Measurements from ENCODE around the gene SEPTIN5.

Gene SEPTIN5

DNA sequence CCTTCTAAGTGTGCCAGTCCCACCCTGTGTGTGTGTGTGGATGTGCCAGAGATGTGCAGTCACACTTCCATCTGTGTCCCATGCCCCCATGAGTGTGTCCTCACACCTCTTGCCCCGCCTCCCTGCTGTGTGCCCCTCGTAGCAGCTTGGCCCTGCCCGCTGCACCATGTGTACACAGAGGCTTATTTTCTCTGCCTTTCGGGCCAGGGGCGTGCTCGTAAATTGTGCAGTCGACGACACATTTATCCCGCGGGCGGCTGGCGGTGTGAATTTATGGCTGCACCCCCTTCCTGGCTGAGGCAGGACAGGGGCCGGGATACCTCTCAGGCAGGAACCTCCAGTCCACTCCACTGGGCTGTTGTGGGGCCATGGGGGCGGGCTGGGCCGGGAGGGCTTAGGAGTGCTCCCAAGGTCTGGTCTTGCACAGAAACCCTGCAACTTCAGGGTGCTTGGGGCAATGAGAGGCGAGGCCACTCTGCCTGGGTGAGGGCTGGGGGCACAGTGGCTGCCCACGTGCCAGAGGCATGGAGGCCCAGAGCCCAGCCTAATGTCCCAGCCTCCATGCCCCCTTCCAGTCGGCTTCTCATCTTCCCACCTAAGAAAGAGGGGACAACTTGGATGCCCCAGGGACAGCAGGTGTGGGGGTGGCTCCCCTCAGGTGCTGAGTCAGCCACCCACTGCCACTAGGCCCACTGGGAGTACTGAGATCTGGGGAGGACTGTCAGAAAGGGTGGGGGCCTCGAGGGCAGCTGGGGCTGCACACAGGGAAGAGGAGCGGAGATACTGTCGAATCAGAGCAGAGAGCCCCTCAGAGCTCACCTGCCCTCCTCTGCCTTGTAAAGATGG lies 21.6 kb downstream of the SEPTIN5 start:
- no peak for FAIRE-seq

DNA sequence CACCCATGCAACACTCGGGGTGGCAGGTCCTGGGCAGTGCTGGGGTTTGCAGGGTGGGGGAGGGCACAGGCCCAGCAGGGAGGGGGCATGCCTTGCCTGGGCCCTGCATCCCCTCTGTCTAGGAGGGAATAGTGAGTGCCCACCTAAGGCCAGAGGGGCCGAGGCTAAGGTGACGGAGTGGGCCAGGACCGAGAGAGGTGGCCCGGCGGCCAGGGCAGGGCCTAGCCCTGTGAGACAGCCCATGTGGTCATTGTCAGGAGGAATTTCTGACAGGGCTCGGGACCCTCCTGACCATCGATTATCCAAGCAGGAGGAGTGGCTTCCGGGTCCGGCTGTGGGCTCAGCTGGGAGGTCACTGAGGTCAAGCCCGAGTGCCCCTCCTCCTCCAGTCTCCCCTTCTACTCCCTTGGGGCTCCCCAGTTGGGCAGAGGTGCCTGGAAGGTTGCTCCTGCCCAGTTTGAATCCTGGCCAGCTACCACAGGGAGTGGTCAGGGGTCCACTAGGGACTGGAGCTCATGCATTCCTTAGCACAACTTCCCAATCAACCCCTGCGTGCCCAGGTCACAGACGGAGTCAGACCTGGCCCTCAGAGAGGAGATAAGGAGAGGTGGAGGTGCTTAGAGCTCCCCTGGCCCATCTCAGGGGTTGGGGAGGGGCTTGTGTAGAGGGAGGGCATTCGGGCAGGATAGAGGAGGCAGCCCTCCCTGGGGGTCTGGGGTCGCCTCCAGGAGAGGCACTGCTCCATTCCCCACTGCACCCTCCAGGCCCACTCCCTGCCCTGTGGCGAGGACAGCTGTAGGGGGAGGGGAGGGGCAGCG lies 23.8 kb downstream of the SEPTIN5 start:
- FAIRE-seq: no peak

DNA sequence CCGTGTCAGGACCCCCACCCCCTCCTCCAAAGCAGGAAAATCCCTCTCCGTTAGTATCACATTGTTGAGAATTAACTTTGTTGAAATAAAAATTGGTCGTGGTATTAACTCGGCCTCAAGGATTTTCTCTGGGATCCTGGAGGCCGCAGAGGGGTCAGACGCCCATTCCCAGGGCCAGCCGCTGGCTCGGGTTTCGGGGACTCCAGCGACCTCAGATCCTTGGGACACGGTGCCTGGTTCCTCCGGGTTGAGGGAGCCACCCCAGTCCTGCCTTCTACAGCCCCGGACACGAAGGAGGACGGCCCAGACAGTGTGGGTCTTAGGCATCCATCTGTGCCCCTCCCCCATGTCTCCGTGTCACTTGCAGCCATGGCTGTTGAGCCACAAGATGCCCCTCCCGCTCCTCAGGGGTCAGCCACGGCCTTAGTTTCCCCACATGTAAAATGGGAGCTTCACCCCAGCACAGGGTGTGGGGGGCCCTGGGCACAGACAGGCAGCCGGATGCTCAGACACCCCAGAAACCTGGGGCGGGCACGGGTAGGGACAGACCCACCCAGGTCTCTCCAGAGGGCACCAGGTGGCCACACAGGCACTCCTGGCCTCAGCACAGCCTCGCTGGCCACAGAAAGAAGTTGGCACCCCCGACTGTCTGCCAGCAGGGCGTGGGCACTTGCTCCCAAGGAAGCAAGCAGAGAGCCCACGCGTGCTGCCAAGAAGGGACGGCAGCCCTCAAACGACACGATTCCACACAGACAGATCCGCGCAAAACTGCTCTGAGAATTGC lies 24.6 kb downstream of the SEPTIN5 start:
- FAIRE-seq: no peak

DNA sequence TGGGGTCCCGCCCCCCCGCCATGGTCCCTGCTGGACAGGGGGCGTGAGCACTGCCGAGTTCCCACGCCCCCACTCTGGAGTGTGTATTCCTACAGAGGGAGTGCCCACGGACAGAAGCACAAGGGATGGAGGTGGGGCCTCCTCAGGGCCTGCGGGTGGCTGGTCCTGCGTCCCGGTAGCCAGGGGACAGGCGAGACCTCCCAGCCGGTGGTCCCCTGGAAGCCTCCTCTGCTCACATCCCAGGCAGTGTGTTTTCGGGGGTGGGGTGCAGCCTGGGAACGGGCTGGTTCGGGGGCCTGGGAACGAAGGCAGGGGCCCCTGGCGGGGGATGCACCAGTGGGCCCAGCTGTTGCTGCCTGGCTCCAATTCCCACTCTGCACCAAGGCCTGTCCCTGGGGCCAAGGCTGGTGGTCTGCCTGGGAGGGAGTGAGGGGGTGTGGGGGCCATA lies 25.2 kb downstream of the SEPTIN5 start:
- no peak for FAIRE-seq

DNA sequence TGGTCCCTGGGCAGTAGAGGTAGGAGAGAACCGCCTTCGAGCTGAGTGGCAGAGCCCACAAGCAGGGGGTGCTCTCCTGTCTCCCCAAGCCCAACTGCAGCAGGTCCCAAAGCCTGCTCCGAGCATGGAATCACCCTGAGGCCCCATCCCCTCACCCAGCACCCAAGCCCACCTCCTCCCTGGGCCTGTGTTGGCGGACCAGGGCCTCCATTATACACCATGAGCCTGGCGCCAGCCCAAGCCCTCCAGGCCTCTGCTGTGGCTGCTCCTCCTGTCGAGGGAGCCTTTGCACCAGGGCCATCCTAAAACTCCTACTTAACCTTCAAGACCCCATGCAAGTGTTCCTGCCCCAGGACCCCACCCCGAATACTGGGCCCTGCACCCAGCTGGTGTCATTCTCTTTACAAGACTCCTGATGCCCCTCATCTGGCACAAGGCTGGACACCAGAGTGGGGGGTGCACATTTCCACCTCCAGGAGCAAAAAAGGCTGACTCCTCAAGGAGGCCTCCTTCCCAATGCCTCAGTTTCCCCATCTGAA lies 25.7 kb downstream of the SEPTIN5 start:
- FAIRE-seq: no peak

DNA sequence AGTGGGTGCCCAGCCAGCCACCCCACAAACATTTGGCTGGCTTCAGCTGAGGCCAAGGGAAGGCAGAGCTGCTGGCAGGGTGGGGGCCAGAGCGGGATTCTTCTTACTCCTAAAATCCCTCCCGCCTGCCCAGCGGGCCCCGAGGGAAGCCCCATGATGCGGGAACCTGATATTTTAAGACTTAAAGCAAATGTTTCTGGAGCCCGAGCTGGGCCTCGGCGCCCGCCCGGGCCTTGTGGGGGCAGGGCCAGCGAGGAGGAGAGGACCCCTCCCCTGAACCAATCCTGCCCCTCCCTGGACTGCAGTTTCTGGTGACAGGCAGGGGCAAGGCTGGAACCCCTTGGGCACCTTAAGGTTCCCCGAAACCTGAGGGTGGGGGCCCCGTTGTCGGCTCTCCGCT lies 26.3 kb downstream of the SEPTIN5 start:
- no peak for FAIRE-seq

DNA sequence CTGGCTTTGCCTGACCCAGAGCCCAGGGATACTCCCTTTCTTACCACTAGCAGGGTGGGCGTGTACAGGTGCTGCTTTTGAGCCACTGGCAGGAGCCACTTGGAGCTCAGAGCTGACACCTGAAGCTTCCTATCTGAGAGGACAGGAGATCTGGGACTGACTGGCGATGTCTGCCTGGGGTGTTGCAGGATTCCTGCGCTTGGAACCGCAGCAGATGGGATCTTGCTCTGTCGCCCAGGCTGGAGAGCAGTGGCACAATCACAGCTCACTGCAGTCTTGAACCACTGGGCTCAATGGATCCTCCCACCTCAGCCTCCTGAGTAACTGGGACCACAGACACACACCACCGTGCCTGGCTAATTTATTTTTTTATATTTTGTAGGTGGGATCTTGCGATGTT lies 26.8 kb downstream of the SEPTIN5 start:
- FAIRE-seq: no peak

DNA sequence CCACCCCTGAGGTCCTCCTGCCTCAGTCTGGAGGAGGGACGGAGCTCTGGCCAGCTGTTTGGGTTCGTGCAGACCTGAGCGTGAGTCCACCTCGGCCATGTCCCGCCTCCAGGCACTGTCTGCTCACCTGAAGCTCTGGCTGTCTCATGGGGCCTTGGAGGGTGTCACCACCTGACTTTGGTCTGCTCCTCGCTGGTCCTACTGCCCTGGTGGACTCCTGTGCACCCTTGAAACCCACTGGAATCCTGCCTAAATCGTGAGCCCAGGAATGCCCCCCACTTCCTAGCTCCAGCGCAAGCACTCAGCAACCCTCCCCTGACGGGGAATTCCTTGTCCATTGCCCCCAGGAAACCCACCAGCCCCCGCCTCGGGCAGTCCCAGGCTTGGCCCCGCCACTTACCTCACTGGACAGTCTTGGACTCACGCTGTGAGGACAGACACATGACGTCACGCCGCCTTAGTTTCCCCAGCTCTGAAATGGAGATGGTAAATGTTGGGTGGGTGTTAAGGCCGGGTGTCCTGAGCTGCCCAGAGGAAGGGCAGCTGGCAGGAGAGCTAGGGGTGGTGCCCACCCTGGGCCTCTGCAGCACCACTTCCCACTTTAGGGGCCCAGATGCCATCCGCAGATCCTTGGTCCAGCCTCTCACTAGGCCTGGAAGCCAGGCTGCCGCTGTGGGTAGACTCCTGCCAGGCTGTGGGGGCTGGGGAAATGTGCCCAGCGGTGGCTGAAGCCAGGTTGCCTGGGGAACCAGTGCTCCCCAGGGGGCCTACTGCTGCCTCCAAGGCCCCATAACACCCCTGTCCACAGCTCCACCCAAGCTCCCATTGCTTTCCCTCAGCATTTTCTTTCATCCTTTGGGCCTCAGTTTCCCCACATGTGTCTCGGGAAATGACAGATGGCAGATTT lies 28.1 kb downstream of the SEPTIN5 start:
- FAIRE-seq: no peak

DNA sequence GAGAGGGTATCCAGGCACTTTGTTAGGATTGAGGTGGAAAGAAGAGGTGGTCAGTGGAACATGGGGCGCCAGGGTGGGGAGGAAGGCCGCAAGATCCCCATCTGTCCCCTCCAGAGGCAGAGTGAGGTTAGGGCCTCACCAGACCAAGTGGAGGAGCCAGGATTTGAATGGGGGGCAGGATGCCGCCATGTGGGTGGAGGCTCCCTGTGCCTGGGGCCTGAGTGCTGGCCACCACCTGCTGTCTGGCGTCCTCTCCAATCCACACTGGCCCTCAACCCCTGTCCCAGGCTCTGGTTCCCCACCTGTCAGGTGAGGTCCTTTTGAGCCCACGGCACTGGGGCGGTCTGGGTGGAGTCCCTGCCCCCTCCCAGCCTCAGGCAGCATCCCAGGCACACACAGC lies 28.8 kb downstream of the SEPTIN5 start:
- no peak for FAIRE-seq

DNA sequence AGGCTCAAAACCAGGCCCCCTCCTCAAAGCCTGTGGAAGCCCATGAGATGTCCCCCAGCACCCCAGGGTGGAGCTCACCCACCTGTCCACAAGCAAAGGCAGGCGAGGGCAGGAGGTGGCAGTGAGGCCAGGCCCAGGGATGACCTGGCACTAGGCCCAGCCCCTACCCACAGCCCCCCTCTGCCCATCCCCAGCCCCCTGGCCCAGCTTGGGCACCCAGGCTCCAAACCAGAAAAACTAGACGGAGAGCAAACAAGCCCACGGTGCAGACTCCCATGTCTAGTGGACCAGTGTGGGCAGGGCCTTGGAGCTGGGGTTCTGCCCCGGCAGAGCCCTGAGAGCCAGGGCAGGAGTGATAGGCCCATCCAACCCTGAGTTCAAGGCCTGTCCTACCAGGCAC lies 29.3 kb downstream of the SEPTIN5 start:
- no peak for FAIRE-seq

DNA sequence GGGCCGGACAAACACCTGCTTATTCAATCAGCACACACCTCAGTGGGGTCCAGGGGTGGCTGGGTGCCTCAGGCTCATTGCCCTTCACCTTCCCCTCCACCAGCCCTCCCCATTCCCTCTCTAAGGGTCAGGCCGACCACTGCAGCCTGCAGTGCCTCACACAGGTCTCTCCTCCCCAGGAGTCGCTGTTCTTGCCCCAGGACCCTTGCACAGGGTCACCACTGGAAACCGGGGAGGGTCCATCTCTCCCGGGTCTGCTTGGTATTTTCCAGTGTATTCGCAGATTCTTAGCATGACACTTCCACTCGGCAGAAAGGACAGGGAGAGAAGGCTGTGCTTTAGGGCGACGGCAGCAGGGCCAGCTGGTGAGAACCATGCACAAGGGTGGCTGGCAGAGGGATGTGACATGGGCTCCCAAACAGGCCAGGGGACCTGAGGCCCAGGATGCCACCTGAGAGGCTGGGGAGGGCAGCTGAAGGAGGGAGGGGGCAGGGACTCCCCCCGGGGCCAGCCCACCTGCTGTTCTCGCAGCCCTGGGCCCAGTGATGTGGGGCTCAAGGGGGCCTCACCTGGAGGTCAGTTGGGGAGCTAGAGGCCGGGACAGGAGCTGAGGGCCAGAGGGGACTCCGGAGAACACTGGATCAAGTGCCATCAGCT lies 30.2 kb downstream of the SEPTIN5 start:
- no peak for FAIRE-seq

DNA sequence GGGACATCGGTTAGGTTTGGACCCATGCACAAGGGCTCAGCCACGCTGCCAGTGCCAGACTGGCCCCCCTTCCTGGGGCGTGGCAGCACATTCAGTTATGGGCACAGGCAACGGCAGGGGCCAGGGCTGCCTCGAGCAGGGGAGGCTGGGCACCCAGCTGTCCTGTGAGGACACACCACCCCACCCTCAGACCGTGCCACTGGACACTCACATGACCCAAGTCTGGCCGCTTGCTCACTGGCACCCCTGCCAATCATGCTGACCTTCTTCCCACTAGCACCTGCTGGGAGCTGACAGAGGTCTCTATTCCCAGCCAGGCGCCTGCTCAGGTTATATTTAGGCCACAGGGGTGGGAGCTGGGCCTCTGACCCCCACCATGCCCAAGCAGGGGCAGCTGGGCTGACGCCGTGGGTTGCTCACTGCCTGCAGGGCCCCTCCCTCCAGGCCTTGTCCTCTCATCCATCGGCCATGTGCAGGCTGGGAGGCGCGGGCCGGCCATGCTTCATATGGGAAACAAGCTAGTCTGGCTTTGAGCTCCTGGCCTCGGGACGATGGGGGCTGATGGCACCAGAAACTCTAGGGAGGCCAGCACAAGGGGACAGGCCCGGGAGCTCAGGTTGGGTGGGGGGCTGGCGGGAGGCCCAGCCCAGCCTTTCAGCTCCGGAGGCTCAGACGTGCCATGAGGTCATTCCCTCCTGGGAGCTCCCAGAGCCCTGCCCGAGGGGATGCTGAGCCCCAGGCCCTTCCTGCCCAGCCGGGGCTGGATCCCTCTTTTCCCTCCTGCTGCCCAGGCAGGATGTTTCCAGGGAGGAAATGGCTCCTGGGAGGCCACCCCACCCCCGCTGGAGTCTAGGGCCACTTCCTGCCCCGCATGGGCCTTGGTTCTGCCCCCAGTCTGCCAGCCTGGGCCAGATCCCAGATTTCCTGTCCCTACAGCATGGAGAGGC lies 31.1 kb downstream of the SEPTIN5 start:
- FAIRE-seq: no peak

DNA sequence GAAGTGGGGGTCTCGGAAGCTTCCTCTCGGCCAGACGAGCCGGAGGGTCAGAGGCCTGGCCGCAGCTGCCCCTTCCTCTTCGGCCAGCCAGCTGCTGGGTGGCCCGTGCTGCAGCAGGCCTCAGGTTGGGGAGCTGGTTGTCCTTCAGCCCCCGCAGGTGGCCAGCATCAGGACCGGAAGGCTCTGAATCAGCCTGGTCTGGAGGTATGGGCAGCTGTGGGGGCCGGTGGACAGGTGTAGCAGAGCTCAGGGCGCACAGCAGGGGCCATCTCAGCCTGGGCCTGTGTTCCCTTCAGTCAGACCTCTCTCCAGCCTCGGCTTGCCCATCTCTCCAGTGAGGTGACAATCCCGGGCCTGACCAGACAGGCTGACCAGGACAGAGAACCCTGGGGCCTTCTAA lies 32.4 kb downstream of the SEPTIN5 start:
- FAIRE-seq: no peak

DNA sequence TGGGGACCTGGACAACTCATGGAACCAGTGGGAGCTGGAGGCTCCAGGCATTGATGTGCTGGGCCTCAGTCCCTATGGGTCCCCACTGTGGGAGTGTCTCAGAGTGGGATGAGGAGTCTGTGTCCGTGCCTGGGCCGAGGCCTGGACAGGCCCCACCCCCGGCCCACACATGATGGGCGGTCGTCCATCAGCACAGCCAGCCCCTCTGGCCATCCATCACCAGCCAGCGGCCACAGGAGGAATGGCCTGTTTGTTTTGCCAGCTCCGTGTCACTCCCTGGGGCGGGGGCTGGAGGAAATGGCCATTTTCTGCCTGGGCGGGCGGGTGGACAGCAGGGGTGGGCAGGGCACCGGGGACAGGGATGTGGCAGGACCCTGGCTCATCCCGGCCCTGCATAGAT lies 33.2 kb downstream of the SEPTIN5 start:
- FAIRE-seq: no peak

DNA sequence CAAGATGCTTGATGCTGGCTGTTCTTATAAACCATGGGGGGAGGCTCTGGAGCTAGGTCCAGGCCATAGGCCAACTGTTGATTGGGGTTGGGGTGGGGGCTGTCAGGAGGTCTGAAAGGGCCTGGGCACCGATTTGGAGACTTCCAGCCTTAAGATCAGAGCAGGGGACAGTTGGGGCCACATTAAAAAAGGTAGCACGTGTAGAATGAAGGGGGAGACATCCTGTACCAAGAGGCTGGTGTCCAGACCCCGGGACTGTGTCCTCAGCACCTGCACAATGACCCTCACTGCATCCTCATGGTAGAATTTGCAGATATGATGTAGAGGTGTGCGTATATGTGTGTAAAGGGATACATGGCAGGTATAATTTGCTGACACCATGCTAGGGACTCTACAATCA lies 33.8 kb downstream of the SEPTIN5 start:
- FAIRE-seq: no peak

DNA sequence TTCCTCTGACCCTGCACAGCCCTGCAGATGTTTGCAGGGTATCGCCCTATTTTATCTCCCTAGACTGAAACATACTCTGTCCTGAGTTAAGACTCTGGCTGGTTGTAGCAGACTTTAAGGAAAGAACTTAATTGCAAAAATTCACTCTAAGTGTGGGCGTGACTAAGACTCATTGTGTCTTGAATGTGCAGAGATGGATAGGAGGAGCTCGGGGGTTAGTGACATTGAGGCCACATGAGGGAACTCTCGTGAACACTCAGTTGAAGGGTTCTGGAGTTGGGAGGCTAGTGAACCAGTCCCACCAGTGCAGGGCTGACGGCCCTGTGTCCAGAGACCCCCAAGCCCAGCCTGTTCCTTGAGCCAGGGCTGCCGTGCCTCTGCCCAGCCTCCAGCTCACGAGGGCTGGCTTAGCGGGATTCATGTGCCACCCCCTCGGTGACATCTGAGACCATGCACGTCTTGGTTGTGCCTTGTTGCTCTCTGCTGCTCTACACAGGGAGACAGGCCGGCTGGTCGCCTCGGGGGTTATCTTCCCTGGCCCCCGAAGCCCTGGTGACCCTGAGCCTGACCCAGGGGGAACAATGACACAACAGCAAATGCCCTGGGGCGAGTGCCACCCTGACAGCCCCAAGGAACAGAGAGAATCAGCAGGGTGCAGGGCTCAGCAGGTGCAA lies 34.8 kb downstream of the SEPTIN5 start:
- no peak for FAIRE-seq

DNA sequence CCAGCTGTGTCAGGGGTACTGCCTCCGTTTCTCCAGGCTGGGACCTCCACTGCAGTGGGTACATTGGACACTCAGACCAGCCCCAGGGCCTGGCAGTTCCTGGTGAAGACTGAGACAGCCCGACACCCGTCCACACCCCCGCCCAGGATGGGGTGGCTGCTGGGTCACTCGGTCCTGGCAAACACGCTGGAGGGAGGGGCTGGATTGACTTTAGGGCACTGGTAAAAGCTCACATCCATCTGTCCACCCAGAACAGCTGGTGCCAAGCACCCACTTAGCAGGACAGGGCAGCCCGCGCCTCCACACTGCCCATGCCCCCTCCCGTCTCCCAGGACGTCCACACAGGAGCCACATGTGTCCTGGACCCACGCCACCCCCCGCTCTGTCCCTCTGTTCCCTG lies 35.6 kb downstream of the SEPTIN5 start:
- FAIRE-seq: no peak

DNA sequence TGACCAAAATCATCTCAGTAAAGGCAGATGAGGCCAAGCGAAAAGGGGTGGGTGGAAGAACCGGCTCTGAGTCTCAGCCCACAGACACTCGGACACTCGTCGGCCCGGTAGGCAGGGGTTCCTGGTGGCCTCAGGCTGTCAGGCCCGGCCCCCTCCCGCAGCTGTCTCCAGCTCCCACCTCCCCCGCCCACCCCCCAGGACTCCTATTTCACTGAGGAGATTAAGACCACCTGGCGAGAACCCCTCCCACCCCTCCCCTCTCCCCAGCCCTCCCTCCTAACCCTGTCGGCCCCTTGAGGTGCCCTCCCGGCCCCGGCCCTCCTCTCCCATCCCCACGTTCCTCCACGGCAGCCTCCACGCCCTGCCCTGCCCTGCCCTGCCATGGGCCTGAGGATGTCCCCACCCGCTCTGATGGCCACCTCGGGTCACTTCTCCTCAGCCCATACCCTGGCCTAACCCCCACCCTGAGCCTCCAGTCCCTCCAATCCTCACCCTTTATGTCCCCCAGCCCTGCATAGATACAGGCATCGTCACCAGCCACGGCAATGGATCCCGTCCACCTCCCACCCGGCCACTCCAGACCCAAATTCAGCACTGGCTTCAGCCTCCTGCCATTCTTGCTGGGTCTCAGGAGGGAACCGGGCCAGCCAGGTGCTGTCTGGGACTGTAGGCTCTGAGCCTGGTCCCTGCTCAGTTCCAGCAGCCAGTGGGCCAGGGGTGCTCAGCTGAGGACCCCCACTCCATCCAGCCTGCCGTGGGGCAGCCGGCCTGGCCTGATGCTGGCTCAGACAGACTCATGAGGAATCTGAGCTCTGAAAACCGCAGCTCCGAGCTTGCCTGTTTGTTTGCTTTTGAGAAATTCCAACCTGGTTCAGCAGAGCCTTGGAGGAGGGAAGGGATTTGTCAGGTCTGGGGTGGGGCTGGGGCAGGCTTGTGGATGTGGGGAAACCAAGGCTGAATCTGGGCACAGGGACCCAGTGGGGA lies 36.5 kb downstream of the SEPTIN5 start:
- no peak for FAIRE-seq

Data from islet of Langerhans (tissue), 1 donor.